ENCODE measurements around the gene ELL2. TPM values are rescaled to one million over a fixed set of nuclear protein-coding genes. Genes with fewer than 3 reads are reported as not detected.

The ELL2 gene
- total and polyA plus RNA-seq, 2 donors (not counting 1 experiment from before 2014, with no cell fraction given), result 7.2 to 27.0 TPM

- ChIA-PET POLR2A (no interaction called here), CTCF (no interaction called here)
- Histone ChIP-seq H3K36me3 (replicated peaks in 1 of 2; ENCODE audit: control extremely low read depth in 1 of 2, control insufficient read depth in 1 of 2, extremely low read depth in 1 of 2, insufficient read depth in 2 of 2, low read length in 1 of 2) (peaks cover 0 to 2% of the 10 kb centered on the region in 2 experiments), H3K4me1 (ENCODE audit: control insufficient read depth in 2 of 2, insufficient read depth in 2 of 2, low read length in 2 of 2) (no peaks in the 10 kb centered on the region), H3K9me3 (ENCODE audit: control extremely low read depth in 1 of 3, control insufficient read depth in 2 of 3, insufficient read depth in 1 of 3, low read length in 2 of 3) (no peaks in the 10 kb centered on the region), H3K27me3 (replicated peaks in 1 of 4; ENCODE audit: control extremely low read depth in 1 of 4, control insufficient read depth in 3 of 4, insufficient read depth in 4 of 4, low read length in 3 of 4) (no peaks in the 10 kb centered on the region), H3K9ac (ENCODE audit: low read length) (no peak overlapping the region), H4K20me1 (ENCODE audit: control insufficient read depth, insufficient read depth, low read length, poor library complexity, severe bottlenecking) (no peaks in the 10 kb centered on the region), H3K27ac (ENCODE audit: low read length in 2 of 2) (no peak overlapping the region), H3K4me2 (replicated peaks; ENCODE audit: low read depth, low read length, poor library complexity, severe bottlenecking) (no peak overlapping the region), H3K4me3 (ENCODE audit: control extremely low read depth in 1 of 5, extremely low read depth in 1 of 5, insufficient read depth in 1 of 5, low read depth in 2 of 5, low read length in 4 of 5) (no peak overlapping the region), H3K79me2 (ENCODE audit: control insufficient read depth, insufficient read depth, low read length) (no peaks in the 10 kb centered on the region), H2AFZ (ENCODE audit: insufficient read depth, low read depth, low read length, poor library complexity, severe bottlenecking) (no peak overlapping the region)
- intact Hi-C loops (cut with micrococcal nuclease), result no loop called here
- H3K4me3 Mint-ChIP-seq, result no peak overlapping the region
- DNase-seq, result no peak
- H3K9me3 Mint-ChIP-seq (ENCODE audit: insufficient read depth), result no peaks in the 10 kb centered on the region
- no peak overlapping the region for H3K27ac Mint-ChIP-seq
- TF ChIP-seq EZH2 (IDR thresholded peaks at IDR 0.05; ENCODE audit: borderline replicate concordance, insufficient read depth, low read depth, low read length, poor library complexity, severe bottlenecking), result no peak
- no peak for TF ChIP-seq CTCF (IDR thresholded peaks at IDR 0.05)
- H3K4me1 Mint-ChIP-seq, result no peaks in the 10 kb centered on the region
- no peak for ATAC-seq (ENCODE audit: low read depth)
- H3K27me3 Mint-ChIP-seq, result no peaks in the 10 kb centered on the region
Observed at GRCh38 chr5:95908799-95909198, 52.9 kb downstream of the ELL2 start.

- Mint-ChIP-seq H3K27me3 (no peaks in the 10 kb centered on the region), H3K27ac (no peak overlapping the region), H3K9me3 (ENCODE audit: insufficient read depth) (no peaks in the 10 kb centered on the region), H3K4me1 (no peaks in the 10 kb centered on the region), H3K4me3 (no peak overlapping the region)
- CTCF ChIA-PET, result interaction anchor here (0.9 kb wide), 1 partner anchor 8 kb away, joined by 3 read pairs; no protein-coding TSS in a partner anchor
- Histone ChIP-seq H3K4me3 (ENCODE audit: control extremely low read depth in 1 of 5, extremely low read depth in 1 of 5, insufficient read depth in 1 of 5, low read depth in 2 of 5, low read length in 4 of 5) (no peak overlapping the region), H3K27me3 (replicated peaks in 1 of 4; ENCODE audit: control extremely low read depth in 1 of 4, control insufficient read depth in 3 of 4, insufficient read depth in 4 of 4, low read length in 3 of 4) (no peaks in the 10 kb centered on the region), H3K9ac (ENCODE audit: low read length) (no peak overlapping the region), H3K27ac (ENCODE audit: low read length in 2 of 2) (no peak overlapping the region), H3K36me3 (replicated peaks in 1 of 2; ENCODE audit: control extremely low read depth in 1 of 2, control insufficient read depth in 1 of 2, extremely low read depth in 1 of 2, insufficient read depth in 2 of 2, low read length in 1 of 2) (peaks cover 0 to 2% of the 10 kb centered on the region in 2 experiments), H3K79me2 (ENCODE audit: control insufficient read depth, insufficient read depth, low read length) (no peaks in the 10 kb centered on the region), H3K9me3 (ENCODE audit: control extremely low read depth in 1 of 3, control insufficient read depth in 2 of 3, insufficient read depth in 1 of 3, low read length in 2 of 3) (no peaks in the 10 kb centered on the region), H2AFZ (ENCODE audit: insufficient read depth, low read depth, low read length, poor library complexity, severe bottlenecking) (no peak overlapping the region), H4K20me1 (ENCODE audit: control insufficient read depth, insufficient read depth, low read length, poor library complexity, severe bottlenecking) (no peaks in the 10 kb centered on the region), H3K4me2 (replicated peaks; ENCODE audit: low read depth, low read length, poor library complexity, severe bottlenecking) (no peak overlapping the region), H3K4me1 (ENCODE audit: control insufficient read depth in 2 of 2, insufficient read depth in 2 of 2, low read length in 2 of 2) (no peaks in the 10 kb centered on the region)
- intact Hi-C loops (cut with micrococcal nuclease), result no loop called here
- 100% methylated on average over 1 of the region's 5 CpGs for WGBS (ENCODE audit: insufficient coverage)
- POLR2A ChIA-PET, result no interaction called here
- no peak for TF ChIP-seq CTCF (IDR thresholded peaks at IDR 0.05)
- no peak for TF ChIP-seq EZH2 (IDR thresholded peaks at IDR 0.05; ENCODE audit: borderline replicate concordance, insufficient read depth, low read depth, low read length, poor library complexity, severe bottlenecking)
- no peak for ATAC-seq (ENCODE audit: low read depth)
- DNase-seq, result no peak
Observed at GRCh38 chr5:95907740-95908706, 53.6 kb downstream of the ELL2 start.
